GM23338 (cell line): ENCODE results near the gene LDLR. TPM values are rescaled to one million over a fixed set of nuclear protein-coding genes. Genes with fewer than 3 reads are reported as not detected.
A peak's percentile ranks its signal among the peaks of the same experiment; 100 is the strongest.

Experiments used
- ATAC-seq: fragments of 200-7000 bp; cut with Tn5 transposase; 3 replicates; pipeline ENCODE4 v1.9.1; 2020
- DNase-seq: peaks from one replicate; pipeline ENCODE4 v3.0.0-alpha.2; 2015; ENCODE audit warnings: low spot score
- H2AFZ ChIP-seq: fragments of 200-600 bp; sonication (generic); 2 replicates; pipeline ENCODE4 v1.8.0; 2016; ENCODE audit warnings: antibody characterized with exemption, mild to moderate bottlenecking, moderate library complexity
- H3F3A ChIP-seq: fragments of 200-600 bp; sonication (generic); replicated peaks from 2 replicates; pipeline ENCODE4 v1.8.0; 2017; ENCODE audit warnings: antibody characterized with exemption, mixed run types, low read depth
- H3K27ac ChIP-seq: fragments of 200-600 bp; sonication (generic); 2 replicates; pipeline ENCODE4 v1.6.1; 2016; ENCODE audit warnings: low read depth
- H3K27me3 ChIP-seq: fragments of 200-600 bp; sonication (generic); 2 replicates; pipeline ENCODE4 v1.8.0; 2016; ENCODE audit warnings: mild to moderate bottlenecking, mixed run types, moderate library complexity; ENCODE audit not compliant: insufficient read depth
- H3K36me3 ChIP-seq: fragments of 200-600 bp; sonication (generic); 2 replicates; pipeline ENCODE4 v1.8.0; 2016; ENCODE audit warnings: mild to moderate bottlenecking; ENCODE audit not compliant: insufficient read depth
- H3K4me1 ChIP-seq: fragments of 200-600 bp; sonication (generic); 2 replicates; pipeline ENCODE4 v1.8.0; 2016; ENCODE audit warnings: mild to moderate bottlenecking, moderate library complexity; ENCODE audit not compliant: insufficient read depth
- H3K4me2 ChIP-seq: fragments of 200-600 bp; sonication (generic); 2 replicates; pipeline ENCODE4 v1.7.1; 2017; ENCODE audit warnings: mixed run types
- H3K4me3 ChIP-seq: fragments of 200-600 bp; sonication (generic); 2 replicates; pipeline ENCODE4 v1.6.1; 2016; ENCODE audit warnings: mixed run types
- H3K79me2 ChIP-seq: fragments of 200-600 bp; sonication (generic); replicated peaks from 2 replicates; pipeline ENCODE4 v1.8.0; 2017; ENCODE audit warnings: mild to moderate bottlenecking; ENCODE audit not compliant: insufficient read depth
- H3K9me2 ChIP-seq: fragments of 200-600 bp; sonication (generic); 2 replicates; pipeline ENCODE4 v1.8.0; 2017; ENCODE audit not compliant: insufficient read depth
- H4K20me1 ChIP-seq: fragments of 200-600 bp; sonication (generic); replicated peaks from 2 replicates; pipeline ENCODE4 v1.8.0; 2017; ENCODE audit warnings: mild to moderate bottlenecking; ENCODE audit not compliant: insufficient read depth
- H3K27ac Mint-ChIP-seq: 2 replicates; pipeline ENCODE4 v1.8.0; 2020; ENCODE audit warnings: inconsistent platforms, mild to moderate bottlenecking, moderate library complexity, mixed read lengths
- H3K27me3 Mint-ChIP-seq: 3 replicates; pipeline ENCODE4 v1.8.0; 2022; ENCODE audit warnings: low read depth, mild to moderate bottlenecking, moderate library complexity, mixed read lengths, inconsistent platforms; ENCODE audit not compliant: insufficient read depth, poor library complexity
- H3K36me3 Mint-ChIP-seq: 3 replicates; pipeline ENCODE4 v1.8.0; 2021; ENCODE audit warnings: low read depth, mild to moderate bottlenecking, inconsistent platforms, moderate library complexity, mixed read lengths
- H3K4me1 Mint-ChIP-seq: 3 replicates; pipeline ENCODE4 v1.8.0; 2020; ENCODE audit warnings: mild to moderate bottlenecking, inconsistent platforms, mixed read lengths
- H3K4me3 Mint-ChIP-seq: 3 replicates; pipeline ENCODE4 v1.8.0; 2021; ENCODE audit warnings: moderate library complexity, mild to moderate bottlenecking, inconsistent platforms, mixed read lengths
- H3K9me3 Mint-ChIP-seq: 3 replicates; pipeline ENCODE4 v1.8.0; 2020; ENCODE audit warnings: moderate library complexity, mild to moderate bottlenecking, inconsistent platforms, mixed read lengths
- CREB1 ChIP-seq: fragments of 250-450 bp; sonication (Bioruptor Pico); IDR thresholded peaks from 2 replicates; pipeline ENCODE4 v1.5.0; 2020; ENCODE audit warnings: low read depth, mild to moderate bottlenecking, moderate library complexity
- EZH2 ChIP-seq: fragments of 200-600 bp; sonication (generic); IDR thresholded peaks from one replicate; pipeline ENCODE4 v1.8.0; 2017; ENCODE audit warnings: antibody characterized with exemption, mild to moderate bottlenecking, low read depth; ENCODE audit not compliant: unreplicated experiment
- EZH2phosphoT487 ChIP-seq: fragments of 200-600 bp; sonication (generic); IDR thresholded peaks from one replicate; pipeline ENCODE4 v1.8.1; 2018; ENCODE audit warnings: antibody characterized with exemption; ENCODE audit not compliant: unreplicated experiment
- JUNB ChIP-seq: IDR thresholded peaks from one replicate; pipeline ENCODE4 v1.6.1; 2016; ENCODE audit warnings: antibody characterized with exemption; ENCODE audit not compliant: unreplicated experiment
- NANOG ChIP-seq: IDR thresholded peaks from 2 replicates; pipeline ENCODE4 v1.6.1; 2016; ENCODE audit warnings: antibody characterized with exemption, borderline replicate concordance
- POLR2AphosphoS5 ChIP-seq: IDR thresholded peaks from 2 replicates; pipeline ENCODE4 v1.6.1; 2016; ENCODE audit warnings: antibody characterized with exemption, low read depth
- STAT1 ChIP-seq: IDR thresholded peaks from one replicate; pipeline ENCODE4 v1.6.1; 2016; ENCODE audit warnings: antibody characterized with exemption; ENCODE audit not compliant: unreplicated experiment
- ZNF114 ChIP-seq: fragments of 250-450 bp; sonication (Bioruptor Pico); IDR thresholded peaks from 2 replicates; pipeline ENCODE4 v1.5.0; 2020; ENCODE audit warnings: mild to moderate bottlenecking, moderate library complexity
- long read RNA-seq: library from polyadenylated mRNA; unstranded; transcript quantifications from one replicate; pipeline ENCODE4 v2.0.0, GENCODE V29; 2020; ENCODE audit not compliant: unreplicated experiment
- polyA plus RNA-seq: library from polyadenylated mRNA; unstranded; fragments of >200 nt; fragmentation: Nextera tagmentation; extraction: Ambion mirVana; gene quantifications from 2 replicates; pipeline ENCODE4 v1.2.1, GENCODE V29; 2016
- total RNA-seq: library from RNA; depleted of rRNA; stranded (reverse); fragments of >200 nt; shearing (Covaris generic); gene quantifications from 2 replicates; pipeline ENCODE4 v1.2.3, GENCODE V29; 2014; rRNA removed
- TF ChIP-seq, protein P1 (sequence below): IDR thresholded peaks from one replicate; pipeline ENCODE4 v1.6.1; 2018; ENCODE audit warnings: antibody characterized with exemption; ENCODE audit not compliant: unreplicated experiment
- TF ChIP-seq, protein P2 (sequence below), 2 experiments: fragments of 200-600 bp in 1 of 2; sonication (generic) in 1 of 2; conservative IDR thresholded peaks; 2 replicates each; pipeline versions ENCODE4 v1.5.1 to v1.6.1; 2016 to 2017; ENCODE audit warnings: antibody characterized with exemption in 2 of 2, low read depth in 2 of 2, mild to moderate bottlenecking in 2 of 2, moderate library complexity in 1 of 2
- TF ChIP-seq, protein P3 (sequence below): IDR thresholded peaks from 2 replicates; pipeline ENCODE4 v1.6.1; 2016; ENCODE audit warnings: antibody characterized with exemption

The LDLR gene
- total RNA-seq = 160 and 180 TPM in 2 replicates
- polyA plus RNA-seq = 57.6 and 59.3 TPM in 2 replicates
- long read RNA-seq, partial matches to known transcripts = 1 of 3 reads
- long read RNA-seq, other reads (novel, unspliced or antisense) = 2 of 3 reads

GRCh38 chr19:11089254-11090013, at the start of gene LDLR:
Gene LDLR (plus strand): TSS chr19:11089463. CDS start chr19:11089549, 86 bp downstream.
- H3K4me1 ChIP-seq = peaks cover 42% of the 10 kb centered on the region
- peaks cover 13% of the 10 kb centered on the region for H3K27me3 Mint-ChIP-seq
- DNase-seq = peak; percentile 97
- peak within 1 kb of the TSS; percentile 97 for H3K27ac Mint-ChIP-seq
- peaks cover 49% of the 10 kb centered on the region for H3K79me2 ChIP-seq
- peak within 1 kb of the TSS; percentile 66 for H3K4me2 ChIP-seq
- H3K36me3 Mint-ChIP-seq = peaks cover 39% of the 10 kb centered on the region
- peaks cover 25% of the 10 kb centered on the region for H3K36me3 ChIP-seq
- no peaks in the 10 kb centered on the region for H3K9me2 ChIP-seq
- peaks cover 30% of the 10 kb centered on the region for H3K4me1 Mint-ChIP-seq
- no peaks in the 10 kb centered on the region for H3K27me3 ChIP-seq
- peak within 1 kb of the TSS; percentile 99 for H3K4me3 ChIP-seq
- no peak for TF ChIP-seq ZNF114 (CRISPR knock-in tag)
- TF ChIP-seq, protein P1, sequence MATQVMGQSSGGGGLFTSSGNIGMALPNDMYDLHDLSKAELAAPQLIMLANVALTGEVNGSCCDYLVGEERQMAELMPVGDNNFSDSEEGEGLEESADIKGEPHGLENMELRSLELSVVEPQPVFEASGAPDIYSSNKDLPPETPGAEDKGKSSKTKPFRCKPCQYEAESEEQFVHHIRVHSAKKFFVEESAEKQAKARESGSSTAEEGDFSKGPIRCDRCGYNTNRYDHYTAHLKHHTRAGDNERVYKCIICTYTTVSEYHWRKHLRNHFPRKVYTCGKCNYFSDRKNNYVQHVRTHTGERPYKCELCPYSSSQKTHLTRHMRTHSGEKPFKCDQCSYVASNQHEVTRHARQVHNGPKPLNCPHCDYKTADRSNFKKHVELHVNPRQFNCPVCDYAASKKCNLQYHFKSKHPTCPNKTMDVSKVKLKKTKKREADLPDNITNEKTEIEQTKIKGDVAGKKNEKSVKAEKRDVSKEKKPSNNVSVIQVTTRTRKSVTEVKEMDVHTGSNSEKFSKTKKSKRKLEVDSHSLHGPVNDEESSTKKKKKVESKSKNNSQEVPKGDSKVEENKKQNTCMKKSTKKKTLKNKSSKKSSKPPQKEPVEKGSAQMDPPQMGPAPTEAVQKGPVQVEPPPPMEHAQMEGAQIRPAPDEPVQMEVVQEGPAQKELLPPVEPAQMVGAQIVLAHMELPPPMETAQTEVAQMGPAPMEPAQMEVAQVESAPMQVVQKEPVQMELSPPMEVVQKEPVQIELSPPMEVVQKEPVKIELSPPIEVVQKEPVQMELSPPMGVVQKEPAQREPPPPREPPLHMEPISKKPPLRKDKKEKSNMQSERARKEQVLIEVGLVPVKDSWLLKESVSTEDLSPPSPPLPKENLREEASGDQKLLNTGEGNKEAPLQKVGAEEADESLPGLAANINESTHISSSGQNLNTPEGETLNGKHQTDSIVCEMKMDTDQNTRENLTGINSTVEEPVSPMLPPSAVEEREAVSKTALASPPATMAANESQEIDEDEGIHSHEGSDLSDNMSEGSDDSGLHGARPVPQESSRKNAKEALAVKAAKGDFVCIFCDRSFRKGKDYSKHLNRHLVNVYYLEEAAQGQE = no peak
- TF ChIP-seq EZH2phosphoT487 = no peak
- TF ChIP-seq NANOG = no peak
- TF ChIP-seq POLR2AphosphoS5 = peak; percentile 99
- TF ChIP-seq, protein P2, sequence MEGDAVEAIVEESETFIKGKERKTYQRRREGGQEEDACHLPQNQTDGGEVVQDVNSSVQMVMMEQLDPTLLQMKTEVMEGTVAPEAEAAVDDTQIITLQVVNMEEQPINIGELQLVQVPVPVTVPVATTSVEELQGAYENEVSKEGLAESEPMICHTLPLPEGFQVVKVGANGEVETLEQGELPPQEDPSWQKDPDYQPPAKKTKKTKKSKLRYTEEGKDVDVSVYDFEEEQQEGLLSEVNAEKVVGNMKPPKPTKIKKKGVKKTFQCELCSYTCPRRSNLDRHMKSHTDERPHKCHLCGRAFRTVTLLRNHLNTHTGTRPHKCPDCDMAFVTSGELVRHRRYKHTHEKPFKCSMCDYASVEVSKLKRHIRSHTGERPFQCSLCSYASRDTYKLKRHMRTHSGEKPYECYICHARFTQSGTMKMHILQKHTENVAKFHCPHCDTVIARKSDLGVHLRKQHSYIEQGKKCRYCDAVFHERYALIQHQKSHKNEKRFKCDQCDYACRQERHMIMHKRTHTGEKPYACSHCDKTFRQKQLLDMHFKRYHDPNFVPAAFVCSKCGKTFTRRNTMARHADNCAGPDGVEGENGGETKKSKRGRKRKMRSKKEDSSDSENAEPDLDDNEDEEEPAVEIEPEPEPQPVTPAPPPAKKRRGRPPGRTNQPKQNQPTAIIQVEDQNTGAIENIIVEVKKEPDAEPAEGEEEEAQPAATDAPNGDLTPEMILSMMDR (conservative IDR thresholded peaks at IDR 0.05; ENCODE audit: low read depth in 2 of 2) = no peak
- TF ChIP-seq EZH2 = no peak
- TF ChIP-seq STAT1 = no peak
- no peak for TF ChIP-seq JUNB
- peak; percentile 87 for TF ChIP-seq CREB1 (CRISPR knock-in tag)
- TF ChIP-seq, protein P3, sequence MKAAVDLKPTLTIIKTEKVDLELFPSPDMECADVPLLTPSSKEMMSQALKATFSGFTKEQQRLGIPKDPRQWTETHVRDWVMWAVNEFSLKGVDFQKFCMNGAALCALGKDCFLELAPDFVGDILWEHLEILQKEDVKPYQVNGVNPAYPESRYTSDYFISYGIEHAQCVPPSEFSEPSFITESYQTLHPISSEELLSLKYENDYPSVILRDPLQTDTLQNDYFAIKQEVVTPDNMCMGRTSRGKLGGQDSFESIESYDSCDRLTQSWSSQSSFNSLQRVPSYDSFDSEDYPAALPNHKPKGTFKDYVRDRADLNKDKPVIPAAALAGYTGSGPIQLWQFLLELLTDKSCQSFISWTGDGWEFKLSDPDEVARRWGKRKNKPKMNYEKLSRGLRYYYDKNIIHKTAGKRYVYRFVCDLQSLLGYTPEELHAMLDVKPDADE = peak; percentile 26; the same call in 1 of the 2 replicates
- peaks cover 32% of the 10 kb centered on the region for H3F3A ChIP-seq
- peak within 1 kb of the TSS; percentile 92 for H3K4me3 Mint-ChIP-seq
- ATAC-seq = peak; percentile 47
- no peak within 1 kb of the TSS for H2AFZ ChIP-seq
- peak within 1 kb of the TSS; percentile 89 for H3K27ac ChIP-seq
- no peaks in the 10 kb centered on the region; the same call in 2 of the 3 replicates for H3K9me3 Mint-ChIP-seq
- peaks cover 39% of the 10 kb centered on the region for H4K20me1 ChIP-seq
